GM18873 (cell line): ENCODE results near the gene CACNA1C.

Source experiments
- ATAC-seq: cut with Tn5 transposase; IDR thresholded peaks from one replicate; pipeline ENCODE4 v1.9.1; 2021; ENCODE audit warnings: mild to moderate bottlenecking, moderate library complexity, moderate number of reproducible peaks; ENCODE audit not compliant: unreplicated experiment, low FRiP score

The CACNA1C gene

GRCh38 chr12:2347137-2347843 lies 294.5 kb downstream of the CACNA1C start:
- ATAC-seq: no peak

GRCh38 chr12:2347844-2348481 lies 295.2 kb downstream of the CACNA1C start:
- ATAC-seq: no peak

- no peak for ATAC-seq
Observed at GRCh38 chr12:2348482-2348852, 295.7 kb downstream of the CACNA1C start.

GRCh38 chr12:2351161-2351560 lies 298.4 kb downstream of the CACNA1C start:
- no peak for ATAC-seq

- no peak for ATAC-seq
Observed at GRCh38 chr12:2352203-2352602, 299.4 kb downstream of the CACNA1C start.

GRCh38 chr12:2353281-2353680 lies 300.5 kb downstream of the CACNA1C start:
- ATAC-seq: no peak

- ATAC-seq: no peak
Observed at GRCh38 chr12:2353691-2354090, 300.9 kb downstream of the CACNA1C start.

- ATAC-seq: no peak
Observed at GRCh38 chr12:2354151-2354991, 301.6 kb downstream of the CACNA1C start.

GRCh38 chr12:2355198-2355597 lies 302.4 kb downstream of the CACNA1C start:
- ATAC-seq: no peak

GRCh38 chr12:2355604-2356003 lies 302.8 kb downstream of the CACNA1C start:
- no peak for ATAC-seq

- ATAC-seq: no peak
Observed at GRCh38 chr12:2356601-2357125, 303.9 kb downstream of the CACNA1C start.

GRCh38 chr12:2358986-2359658 lies 306.3 kb downstream of the CACNA1C start:
- no peak for ATAC-seq

- ATAC-seq: no peak
Observed at GRCh38 chr12:2359725-2360629, 307.2 kb downstream of the CACNA1C start.

- ATAC-seq: no peak
Observed at GRCh38 chr12:2360630-2361170, 307.9 kb downstream of the CACNA1C start.

- no peak for ATAC-seq
Observed at GRCh38 chr12:2363836-2364609, 311.2 kb downstream of the CACNA1C start.

GRCh38 chr12:2364631-2365051 lies 311.9 kb downstream of the CACNA1C start:
- ATAC-seq: no peak

- ATAC-seq: no peak
Observed at GRCh38 chr12:2366711-2367110, 313.9 kb downstream of the CACNA1C start.

- no peak for ATAC-seq
Observed at GRCh38 chr12:2372178-2372577, 319.4 kb downstream of the CACNA1C start.

- ATAC-seq: no peak
Observed at GRCh38 chr12:2372735-2373134, 319.9 kb downstream of the CACNA1C start.
